NCI-H82 treated with DMSO at 0.1 percent for 48 hours (cell line): ENCODE data around the gene LRIG1.

Experiments used
- DNase-seq: peaks from one replicate; lab custom pipeline; 2025; ENCODE audit not compliant: unreplicated experiment; lab: John Stamatoyannopoulos, UW

Gene LRIG1

GRCh38 chr3:66362541-66362941 is 138.3 kb downstream of the LRIG1 start:
- DNase-seq: no peak

GRCh38 chr3:66361356-66361755 is 139.5 kb downstream of the LRIG1 start:
- DNase-seq: no peak

GRCh38 chr3:66355997-66356396 is 144.8 kb downstream of the LRIG1 start:
- no peak for DNase-seq

GRCh38 chr3:66355394-66355793 is 145.4 kb downstream of the LRIG1 start:
- no peak for DNase-seq

- no peak for DNase-seq
These were observed 146.8 kb downstream of the LRIG1 start for GRCh38 chr3:66354001-66354400.

- DNase-seq: no peak
These were observed 147.3 kb downstream of the LRIG1 start for GRCh38 chr3:66353530-66353929.

DNA sequence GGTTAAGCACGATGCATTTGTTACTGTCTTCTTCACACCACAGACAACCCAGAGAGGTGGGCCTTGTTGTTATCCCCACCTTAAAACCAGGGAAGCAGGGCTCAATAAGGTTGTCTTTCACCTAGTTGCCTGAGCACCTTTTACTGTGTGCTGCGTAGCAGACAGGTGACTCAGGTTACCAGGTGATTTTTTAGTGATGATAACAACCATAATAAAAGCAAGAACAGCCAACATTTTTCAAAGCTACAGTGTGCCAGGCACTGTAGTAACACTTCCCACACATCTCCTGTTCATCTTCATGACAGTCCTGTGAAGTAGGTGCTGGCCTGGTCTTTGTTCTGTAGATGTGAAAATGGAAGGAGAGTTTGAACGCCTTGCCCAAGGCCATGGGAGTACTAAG is 147.8 kb downstream of the LRIG1 start:
- DNase-seq: no peak

DNA sequence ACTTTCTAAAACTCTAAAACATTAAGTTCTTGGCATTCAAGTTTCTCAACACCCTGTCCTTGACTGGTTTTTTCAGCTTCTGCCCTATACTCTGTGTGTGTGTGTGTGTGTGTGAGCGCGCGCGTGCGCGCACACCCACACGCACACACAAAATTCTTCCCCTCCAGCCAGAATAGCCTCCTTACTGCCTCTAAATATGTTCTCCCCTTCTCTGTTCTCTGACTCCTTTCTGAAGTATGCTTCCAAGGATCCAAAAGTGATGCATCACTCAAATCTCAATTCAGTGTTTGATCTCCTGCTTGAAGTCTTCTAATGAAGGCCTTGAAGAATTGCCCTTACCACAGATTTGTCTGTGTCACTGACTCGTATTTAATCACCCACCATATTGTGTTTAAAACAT is 150.2 kb downstream of the LRIG1 start:
- no peak for DNase-seq

DNA sequence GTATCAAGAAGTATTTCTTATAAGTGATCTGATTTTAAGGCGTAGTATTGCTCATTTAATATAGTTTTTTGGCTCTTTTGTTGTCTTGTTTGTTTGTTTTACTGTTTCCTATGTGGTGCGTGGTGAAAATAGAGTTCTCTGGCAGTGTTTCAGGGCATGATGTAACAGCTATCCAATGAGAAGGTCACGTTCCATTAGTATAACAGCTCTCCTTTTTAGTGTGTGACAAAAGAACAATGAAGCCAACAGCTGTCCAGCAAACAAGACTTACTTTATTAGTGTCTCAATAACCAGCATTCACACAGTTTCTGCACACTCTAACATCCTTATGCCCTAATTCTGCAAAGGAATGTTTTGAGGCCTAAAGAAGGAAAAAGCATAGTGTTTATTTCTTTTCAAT is 152.1 kb downstream of the LRIG1 start:
- no peak for DNase-seq

DNA sequence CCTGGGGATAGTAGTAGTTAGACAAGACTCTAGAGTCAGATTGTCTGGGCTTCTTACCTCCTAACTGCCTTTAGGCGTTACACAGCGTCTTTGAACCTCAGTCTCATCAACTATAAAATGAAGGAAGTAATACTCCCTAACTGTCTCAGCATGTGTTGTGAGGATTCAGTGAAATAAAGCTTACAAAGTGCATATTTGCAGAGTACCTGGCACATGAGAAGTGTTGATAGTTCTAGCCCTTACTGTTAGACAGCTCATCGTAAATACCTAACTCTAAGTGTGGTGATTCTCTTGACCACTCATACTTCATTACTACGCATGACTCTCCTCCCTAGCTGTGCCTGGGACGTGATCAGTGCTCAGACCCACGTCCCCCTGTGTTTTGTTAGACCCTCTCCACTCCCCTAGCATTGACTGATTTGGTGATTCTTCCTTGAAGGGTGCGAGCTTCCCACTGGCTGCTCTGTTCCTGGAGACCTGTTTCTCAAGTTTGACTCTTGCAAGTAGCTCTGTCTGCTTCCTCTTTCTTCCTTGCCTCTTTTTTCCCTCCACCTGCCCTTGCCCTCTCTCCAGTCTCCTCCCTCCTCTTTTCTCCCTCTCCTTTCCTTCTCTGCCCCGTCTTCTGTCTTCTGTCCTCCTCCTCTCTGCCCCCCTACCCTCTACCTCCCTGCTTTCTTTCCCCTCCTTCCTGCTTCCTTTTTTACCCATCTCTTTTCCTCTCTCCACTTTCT is 155.8 kb downstream of the LRIG1 start:
- DNase-seq: no peak

GRCh38 chr3:66344391-66344811 is 156.4 kb downstream of the LRIG1 start:
- no peak for DNase-seq

DNA sequence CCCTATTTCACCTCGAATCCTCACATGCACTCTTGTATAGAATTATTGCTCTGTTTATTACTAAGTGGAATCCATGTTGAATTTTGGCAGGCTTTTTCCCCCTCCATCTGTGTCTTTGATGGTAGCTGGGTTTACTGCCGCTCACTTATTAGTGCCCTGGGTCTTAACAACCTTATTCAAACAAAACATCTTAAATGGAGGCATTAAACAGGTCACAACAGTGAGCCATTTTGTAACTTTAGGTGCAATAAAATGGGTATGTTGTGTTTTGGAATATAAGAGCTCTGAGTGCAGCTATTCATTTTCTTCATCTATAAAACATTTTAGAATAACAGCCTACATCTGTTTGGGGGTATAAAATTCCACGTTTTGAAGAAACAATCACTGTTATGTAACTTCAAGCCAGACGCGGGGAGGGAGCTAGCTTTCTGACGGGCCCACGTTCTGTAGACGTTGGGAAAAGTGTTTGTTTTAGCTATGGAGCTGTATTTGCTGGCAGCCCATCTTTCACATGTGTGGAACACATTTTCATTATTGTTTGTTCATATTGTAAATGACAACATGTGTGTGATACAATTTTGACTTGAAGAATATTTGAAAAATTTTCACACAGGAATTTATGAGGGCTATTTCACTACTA is 158.0 kb downstream of the LRIG1 start:
- no peak for DNase-seq

- DNase-seq: no peak
These were observed 161.9 kb downstream of the LRIG1 start for GRCh38 chr3:66338927-66339326.

GRCh38 chr3:66336333-66336766 is 164.5 kb downstream of the LRIG1 start:
- no peak for DNase-seq

- DNase-seq: no peak
These were observed 165.2 kb downstream of the LRIG1 start for GRCh38 chr3:66335671-66336070.
